Right lobe of liver (tissue), 6 donors: Measurements from ENCODE around the gene ADM. TPM values are rescaled to one million over a fixed set of nuclear protein-coding genes. Genes with fewer than 3 reads are reported as not detected.

Experiments used
- ATAC-seq, 4 donors: fragments of 200-7000 bp; cut with Tn5 transposase; one replicate each; pipeline ENCODE4 v1.9.1; 2020; ENCODE audit warnings: mild to moderate bottlenecking in 4 of 4, moderate library complexity in 4 of 4
- DNase-seq, 3 donors: peaks; one replicate each; pipeline ENCODE4 v3.0.0-alpha.2; 2020
- H3K27ac ChIP-seq, 3 donors: fragments of 200-600 bp; one replicate each; pipeline ENCODE4 v1.8.0; 2022
- H3K27me3 ChIP-seq, 2 donors: fragments of 200-600 bp; one replicate each; pipeline ENCODE4 v1.8.0; 2022
- H3K36me3 ChIP-seq, 4 donors: fragments of 200-600 bp; sonication (generic) in 1 of 4; one replicate each; pipeline versions ENCODE4 v1.5.1 to v1.8.0; 2017 to 2022; ENCODE audit warnings: control low read depth in 1 of 4
- H3K4me1 ChIP-seq, 4 donors: fragments of 200-600 bp; sonication (generic) in 1 of 4; one replicate each; pipeline versions ENCODE4 v1.5.1 to v1.8.0; 2017 to 2022; ENCODE audit warnings: control low read depth in 1 of 4
- H3K4me3 ChIP-seq, 3 donors: fragments of 200-600 bp; one replicate each; pipeline ENCODE4 v1.8.0; 2022
- H3K9me3 ChIP-seq, 4 donors: fragments of 200-600 bp; sonication (generic) in 1 of 4; one replicate each; pipeline versions ENCODE4 v1.5.1 to v1.8.0; 2017 to 2022; ENCODE audit warnings: control low read depth in 1 of 4
- POLR2A ChIP-seq: fragments of 450-650 bp; IDR thresholded peaks from one replicate; pipeline ENCODE4 v1.6.1; 2017; ENCODE audit warnings: antibody characterized with exemption, mild to moderate bottlenecking
- WGBS: methylation state at CpG from one replicate; pipeline ENCODE4 v1.1.6; 2018; ENCODE audit warnings: low coverage, low lambda C conversion rate; ENCODE audit not compliant: insufficient coverage; ENCODE audit errors: missing lambda C conversion rate; 5-methylcytosine and 5-hydroxymethylcytosine counted together
- intact Hi-C, 2 donors: fragments of 100-400 bp; cut with DNase I; formaldehyde crosslinking; loops; one replicate each; pipeline versions ENCODE4 v1.11.2 to v1.14.1; 2022
- total RNA-seq, 6 experiments: library from RNA; depleted of rRNA in 2 of 6; stranded (reverse); fragments of >200 nt in 2 of 6; fragmentation: NEBNext Ultra II Directional in 3 of 6; extraction: Animal tissue kit (Norgen Biotek cat#: 25700) in 3 of 6; gene quantifications; one replicate each; pipeline versions ENCODE4 v1.1.0 to v1.2.4, GENCODE V29; 2016 to 2023
- TF ChIP-seq, protein P1 (sequence below), 4 donors: fragments of 200-600 bp in 3 of 4; fragments of 450-650 bp in 1 of 4; IDR thresholded peaks; one replicate each; pipeline versions ENCODE4 v1.5.1 to v1.8.0; 2016 to 2022; ENCODE audit warnings: antibody characterized with exemption in 4 of 4, mild to moderate bottlenecking in 2 of 4
- donor health status: DM: no; HTN: yes; CAD: no.
- donor health status: DM: no; HTN: no; CAD: no.
- donor health status: DM: no; HTN: no; CAD: no.
- donor health status: DM: no; HTN: yes; CAD: no.
- donor health status: DM: no; HTN: yes; CAD: no.

The ADM gene
- total RNA-seq, 6 experiments from 2014 or later = 7.9 to 82.6 (median 21.6) TPM

DNA sequence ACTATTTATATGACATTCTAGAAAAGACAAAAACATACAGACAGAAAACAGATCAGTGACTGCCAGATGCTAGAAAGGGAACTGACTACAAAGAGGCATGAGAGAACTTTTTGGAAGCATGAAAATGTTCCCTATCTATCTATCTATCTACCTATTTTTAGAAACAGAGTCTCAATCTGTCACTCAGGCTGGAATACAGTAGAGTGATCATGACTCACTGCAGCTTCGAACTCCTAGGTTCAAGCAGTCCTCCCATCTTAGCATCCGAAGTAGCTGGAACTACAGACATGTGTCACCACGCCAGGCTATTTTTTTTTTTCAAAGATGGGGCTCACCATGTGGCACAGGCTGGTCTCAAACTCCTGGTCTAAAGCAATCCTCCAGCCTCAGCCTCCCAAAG lies 17.7 kb upstream of the ADM start:
- no peaks in the 10 kb centered on the region for H3K36me3 ChIP-seq
- no CpG with 5 or more reads among the region's 3 CpGs for WGBS
- no peaks in the 10 kb centered on the region for H3K9me3 ChIP-seq
- no peaks in the 10 kb centered on the region for H3K27me3 ChIP-seq
- intact Hi-C loops = no loop called here
- H3K4me3 ChIP-seq = no peak overlapping the region
- DNase-seq (no peak), ATAC-seq (no peak)
- H3K27ac ChIP-seq = no peak overlapping the region
- H3K4me1 ChIP-seq = peaks cover 0 to 30% (median 0%) of the 10 kb centered on the region in 4 donors
- no peak for TF ChIP-seq POLR2A
- TF ChIP-seq, protein P1, sequence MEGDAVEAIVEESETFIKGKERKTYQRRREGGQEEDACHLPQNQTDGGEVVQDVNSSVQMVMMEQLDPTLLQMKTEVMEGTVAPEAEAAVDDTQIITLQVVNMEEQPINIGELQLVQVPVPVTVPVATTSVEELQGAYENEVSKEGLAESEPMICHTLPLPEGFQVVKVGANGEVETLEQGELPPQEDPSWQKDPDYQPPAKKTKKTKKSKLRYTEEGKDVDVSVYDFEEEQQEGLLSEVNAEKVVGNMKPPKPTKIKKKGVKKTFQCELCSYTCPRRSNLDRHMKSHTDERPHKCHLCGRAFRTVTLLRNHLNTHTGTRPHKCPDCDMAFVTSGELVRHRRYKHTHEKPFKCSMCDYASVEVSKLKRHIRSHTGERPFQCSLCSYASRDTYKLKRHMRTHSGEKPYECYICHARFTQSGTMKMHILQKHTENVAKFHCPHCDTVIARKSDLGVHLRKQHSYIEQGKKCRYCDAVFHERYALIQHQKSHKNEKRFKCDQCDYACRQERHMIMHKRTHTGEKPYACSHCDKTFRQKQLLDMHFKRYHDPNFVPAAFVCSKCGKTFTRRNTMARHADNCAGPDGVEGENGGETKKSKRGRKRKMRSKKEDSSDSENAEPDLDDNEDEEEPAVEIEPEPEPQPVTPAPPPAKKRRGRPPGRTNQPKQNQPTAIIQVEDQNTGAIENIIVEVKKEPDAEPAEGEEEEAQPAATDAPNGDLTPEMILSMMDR (IDR thresholded peaks at IDR 0.05) = no peak

DNA sequence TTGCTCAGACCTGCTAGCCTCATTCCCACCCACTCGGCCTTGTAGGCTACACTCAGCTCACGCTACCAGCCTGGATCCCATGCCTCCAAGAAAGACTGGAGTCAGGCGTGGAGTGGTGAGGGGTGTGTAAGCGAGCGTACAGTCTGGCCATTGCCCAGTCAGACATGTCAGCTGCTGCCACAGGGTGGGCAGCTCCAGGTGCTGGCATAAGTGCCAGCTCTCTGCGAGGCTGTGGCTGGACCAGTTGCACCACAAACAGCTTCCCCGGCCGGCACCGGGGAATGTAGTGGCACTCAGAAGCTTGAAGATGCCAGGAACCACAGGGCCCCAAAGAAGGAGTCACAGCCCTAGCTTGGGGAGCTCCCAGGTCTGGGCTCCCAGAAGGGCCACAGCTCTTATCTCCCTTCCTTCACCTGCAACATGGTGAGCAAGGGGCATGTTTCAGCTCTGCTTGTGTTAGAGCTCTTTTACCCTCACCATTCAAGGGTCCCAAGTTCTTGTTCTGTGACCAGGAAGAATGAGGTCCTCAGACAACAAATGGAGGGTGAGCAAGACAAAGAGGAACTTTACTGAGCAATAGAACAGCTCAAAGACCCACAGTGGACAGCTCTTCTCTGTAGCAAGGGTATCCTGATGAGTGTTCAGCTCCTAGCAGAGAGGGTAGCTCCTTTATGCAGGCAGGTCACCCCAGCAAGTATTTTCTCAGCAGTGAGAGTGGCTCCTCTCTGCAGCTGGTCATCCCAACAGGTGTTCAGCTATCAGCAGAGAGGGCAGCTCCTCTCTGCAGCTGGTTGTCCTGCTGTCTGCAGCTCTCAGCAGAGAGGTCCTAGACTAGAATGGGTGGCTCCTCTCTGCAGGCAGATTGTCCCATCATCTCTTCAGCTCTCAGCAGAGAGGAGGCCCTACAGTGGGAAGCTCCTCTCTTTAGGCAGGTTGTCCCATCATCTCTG lies 16.8 kb upstream of the ADM start:
- no peaks in the 10 kb centered on the region for H3K36me3 ChIP-seq
- H3K27ac ChIP-seq = no peak overlapping the region
- intact Hi-C loops = no loop called here
- H3K27me3 ChIP-seq = no peaks in the 10 kb centered on the region
- no peaks in the 10 kb centered on the region for H3K9me3 ChIP-seq
- no peak overlapping the region for H3K4me3 ChIP-seq
- 100% methylated on average over 1 of the region's 9 CpGs for WGBS
- ATAC-seq (no peak), DNase-seq (no peak)
- no peak for TF ChIP-seq POLR2A
- TF ChIP-seq, protein P1 (IDR thresholded peaks at IDR 0.05) = no peak
- H3K4me1 ChIP-seq = peaks cover 0 to 32% (median 0%) of the 10 kb centered on the region in 4 donors

DNA sequence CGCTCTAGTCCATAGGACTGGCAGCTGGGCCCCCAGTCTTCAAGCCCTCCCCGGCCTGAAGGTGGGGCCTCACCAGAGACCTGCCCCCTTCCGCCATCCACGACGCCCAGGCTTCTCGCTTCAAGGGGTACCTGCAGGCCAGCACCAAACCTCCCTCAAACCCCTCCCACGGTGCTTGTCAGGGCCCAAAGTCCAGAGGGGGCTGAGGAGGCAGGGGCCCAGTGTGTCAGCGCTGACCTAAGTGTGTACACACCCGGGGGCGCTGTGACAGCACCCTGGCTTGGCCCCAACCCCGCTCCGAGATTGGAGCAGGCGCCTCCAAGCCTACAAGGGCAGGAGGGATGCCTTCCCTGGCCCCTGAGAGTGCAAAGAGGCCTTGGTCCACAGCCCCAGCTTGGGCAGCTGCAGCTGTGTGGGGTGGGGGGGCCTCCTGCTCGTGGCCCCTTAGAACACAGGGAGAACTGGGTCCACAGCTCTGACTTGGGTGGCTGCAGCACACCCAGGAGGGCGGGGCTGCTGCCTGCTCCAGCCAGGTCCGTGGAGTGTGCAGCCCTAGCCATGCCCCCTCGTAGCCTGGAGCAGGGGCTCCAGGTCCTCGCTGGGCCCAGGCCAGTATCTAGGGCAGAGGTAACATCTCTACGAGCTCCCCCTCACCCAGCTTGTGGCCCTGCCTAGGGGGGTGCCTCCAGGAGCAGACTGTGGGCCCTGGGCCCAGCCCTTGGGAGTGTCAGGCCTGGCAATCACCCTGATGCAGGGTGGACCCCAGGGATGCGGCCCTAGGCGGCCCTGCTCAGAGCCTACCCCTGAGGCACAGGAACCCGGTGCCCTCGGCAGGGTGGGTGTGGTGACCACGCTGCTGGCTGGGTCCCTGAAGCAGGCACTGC lies 15.8 kb upstream of the ADM start:
- Histone ChIP-seq H3K9me3 (no peaks in the 10 kb centered on the region), H3K4me1 (peaks cover 0 to 33% (median 0%) of the 10 kb centered on the region in 4 donors), H3K4me3 (no peak overlapping the region), H3K27ac (no peak overlapping the region), H3K27me3 (no peaks in the 10 kb centered on the region), H3K36me3 (no peaks in the 10 kb centered on the region)
- TF ChIP-seq, protein P1 (IDR thresholded peaks at IDR 0.05) = no peak
- no peak for TF ChIP-seq POLR2A
- no CpG with 5 or more reads among the region's 24 CpGs for WGBS
- intact Hi-C loops = no loop called here
- ATAC-seq (no peak), DNase-seq (peak in 1 of 3 donors; percentile 29)

DNA sequence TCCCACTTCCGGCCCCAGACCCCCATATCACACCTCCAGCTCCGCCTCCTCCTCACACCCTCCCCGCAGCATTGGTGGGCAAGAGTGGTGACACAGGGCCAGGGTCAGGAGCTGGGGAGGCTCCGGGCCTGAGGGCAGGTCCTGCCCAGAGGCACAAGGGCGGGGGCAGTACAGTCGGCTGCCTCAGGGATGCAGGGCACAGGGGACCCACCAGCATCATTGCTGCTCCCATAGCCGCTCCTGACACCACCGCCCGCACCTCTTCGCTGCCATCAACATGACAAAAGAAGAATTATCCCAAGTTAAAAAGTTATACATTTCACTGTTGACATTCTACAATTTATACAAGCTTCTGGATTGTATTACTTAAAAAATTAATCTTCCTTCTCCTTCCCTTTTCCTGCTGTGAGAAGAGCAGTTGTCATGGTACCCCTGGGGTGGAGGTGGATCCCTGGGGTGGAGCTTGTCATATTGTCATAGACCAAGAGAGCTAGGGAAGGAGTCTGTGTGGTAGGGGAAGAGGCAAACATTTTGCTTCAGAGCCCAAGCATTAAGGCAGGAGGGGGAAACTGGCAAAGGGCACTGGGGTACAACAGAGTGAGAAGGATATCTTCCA lies 15.0 kb upstream of the ADM start:
- no peaks in the 10 kb centered on the region for H3K36me3 ChIP-seq
- 67% methylated on average over 1 of the region's 10 CpGs for WGBS
- H3K4me3 ChIP-seq = no peak overlapping the region
- intact Hi-C loops = no loop called here
- H3K9me3 ChIP-seq = no peaks in the 10 kb centered on the region
- H3K4me1 ChIP-seq = peaks cover 0 to 25% (median 0%) of the 10 kb centered on the region in 4 donors
- no peak for ATAC-seq
- H3K27me3 ChIP-seq = no peaks in the 10 kb centered on the region
- TF ChIP-seq, protein P1 (IDR thresholded peaks at IDR 0.05) = no peak
- TF ChIP-seq POLR2A = no peak
- DNase-seq = no peak
- H3K27ac ChIP-seq = no peak overlapping the region
